ENCODE data around the gene TAF6L.

- TF ChIP-seq CTCF (IDR thresholded peaks at IDR 0.05; ENCODE audit: control extremely low read depth in 1 of 3, insufficient read depth in 1 of 3, low read depth in 1 of 3, low read length in 3 of 3), result no peak
- TF ChIP-seq POLR2A (IDR thresholded peaks at IDR 0.05; ENCODE audit: control extremely low read depth in 1 of 2, low read depth in 2 of 2, low read length in 2 of 2), result no peak
- no peak for TF ChIP-seq EZH2 (IDR thresholded peaks at IDR 0.05; ENCODE audit: low read depth, low read length, severe bottlenecking)
- TF ChIP-seq POLR2AphosphoS5 (IDR thresholded peaks at IDR 0.05; ENCODE audit: low read depth, low read length), result no peak
These were observed 43.4 kb upstream of the TAF6L start for GRCh38 chr11:62727872-62728170.

All from H1 (cell line).